WTC11 (cell line): Measurements from ENCODE around the gene RSL1D1. TPM values are rescaled to one million over a fixed set of nuclear protein-coding genes. Genes with fewer than 3 reads are reported as not detected.

Experiments used
- ATAC-seq: fragments of 200-7000 bp; cut with Tn5 transposase; 2 replicates; pipeline ENCODE4 v1.10.0; 2021; ENCODE audit warnings: mild to moderate bottlenecking, moderate library complexity
- CTCF ChIA-PET: fragments of 300-600 bp; sonication (Branson Sonifier 250); formaldehyde crosslinking; loops from one replicate; lab custom pipeline; 2021; ENCODE audit warnings: antibody characterized with exemption; lab: Charles Lee
- POLR2A ChIA-PET: fragments of 350-600 bp; sonication (Branson Sonifier 250); formaldehyde crosslinking; loops from one replicate; lab custom pipeline; 2021; ENCODE audit warnings: antibody characterized with exemption; lab: Charles Lee
- DNase-seq: peaks from one replicate; pipeline ENCODE4 v3.0.0; 2021; ENCODE audit warnings: low spot score
- H3K27ac Mint-ChIP-seq: 2 replicates; pipeline ENCODE4 v1.8.0; 2021; ENCODE audit warnings: mixed read lengths
- H3K27me3 Mint-ChIP-seq: 2 replicates; pipeline ENCODE4 v1.8.0; 2021; ENCODE audit warnings: low read depth, mild to moderate bottlenecking, moderate library complexity, mixed read lengths
- H3K36me3 Mint-ChIP-seq: 2 replicates; pipeline ENCODE4 v1.8.0; 2021; ENCODE audit warnings: mixed read lengths
- H3K4me1 Mint-ChIP-seq: 2 replicates; pipeline ENCODE4 v1.8.0; 2022; ENCODE audit warnings: mixed read lengths
- H3K4me3 Mint-ChIP-seq: 2 replicates; pipeline ENCODE4 v1.8.0; 2021; ENCODE audit warnings: mild to moderate bottlenecking, moderate library complexity, mixed read lengths
- H3K9me3 Mint-ChIP-seq: 2 replicates; pipeline ENCODE4 v1.8.0; 2021; ENCODE audit warnings: mixed read lengths
- AR ChIP-seq: fragments of 250-450 bp; sonication (Bioruptor Pico); IDR thresholded peaks from 2 replicates; pipeline ENCODE4 v1.9.0; 2021; ENCODE audit warnings: mild to moderate bottlenecking
- ATF3 ChIP-seq: sonication (generic); formaldehyde crosslinking; conservative IDR thresholded peaks from 2 replicates; pipeline ENCODE4 v1.8.1; 2022; ENCODE audit warnings: mild to moderate bottlenecking, missing genetic modification reagents
- CDX4 ChIP-seq: fragments of 250-450 bp; sonication (Bioruptor Pico); IDR thresholded peaks from 2 replicates; pipeline ENCODE4 v1.9.0; 2021; ENCODE audit warnings: moderate library complexity, mild to moderate bottlenecking, inconsistent platforms, borderline replicate concordance
- ELF4 ChIP-seq: sonication (generic); formaldehyde crosslinking; IDR thresholded peaks from 2 replicates; pipeline ENCODE4 v1.8.1; 2022; ENCODE audit warnings: low read depth, mild to moderate bottlenecking, moderate library complexity, missing genetic modification reagents
- ESRRA ChIP-seq: sonication (generic); formaldehyde crosslinking; IDR thresholded peaks from 2 replicates; pipeline ENCODE4 v1.8.1; 2022; ENCODE audit warnings: mild to moderate bottlenecking, missing genetic modification reagents, borderline replicate concordance
- HMGA2 ChIP-seq: fragments of 250-450 bp; sonication (Bioruptor Pico); IDR thresholded peaks from 2 replicates; pipeline ENCODE4 v1.4.0; 2021; ENCODE audit warnings: mild to moderate bottlenecking, moderate library complexity
- IRF2 ChIP-seq: sonication (generic); formaldehyde crosslinking; IDR thresholded peaks from 2 replicates; pipeline ENCODE4 v1.8.0; 2022; ENCODE audit warnings: low read depth, missing genetic modification reagents, borderline replicate concordance
- JAZF1 ChIP-seq: fragments of 250-450 bp; sonication (Bioruptor Pico); IDR thresholded peaks from 2 replicates; pipeline ENCODE4 v1.9.0; 2021; ENCODE audit warnings: moderate library complexity, mild to moderate bottlenecking, inconsistent platforms
- KAT7 ChIP-seq: sonication (generic); formaldehyde crosslinking; IDR thresholded peaks from 2 replicates; pipeline ENCODE4 v1.8.1; 2023; ENCODE audit warnings: missing genetic modification reagents, mild to moderate bottlenecking, borderline replicate concordance
- NR2C2 ChIP-seq: sonication (generic); formaldehyde crosslinking; IDR thresholded peaks from 2 replicates; pipeline ENCODE4 v1.8.0; 2022; ENCODE audit warnings: mild to moderate bottlenecking, missing genetic modification reagents
- ZNF121 ChIP-seq: sonication (generic); formaldehyde crosslinking; IDR thresholded peaks from 2 replicates; pipeline ENCODE4 v1.8.0; 2023; ENCODE audit warnings: missing genetic modification reagents
- ZNF138 ChIP-seq: sonication (generic); formaldehyde crosslinking; conservative IDR thresholded peaks from 2 replicates; pipeline ENCODE4 v1.8.1; 2022; ENCODE audit warnings: mild to moderate bottlenecking, moderate library complexity, missing genetic modification reagents
- ZNF219 ChIP-seq: sonication (generic); formaldehyde crosslinking; IDR thresholded peaks from 2 replicates; pipeline ENCODE4 v1.8.0; 2023; ENCODE audit warnings: missing genetic modification reagents, mild to moderate bottlenecking, borderline replicate concordance
- ZNF396 ChIP-seq: fragments of 250-450 bp; sonication (Bioruptor Pico); IDR thresholded peaks from 2 replicates; pipeline ENCODE4 v1.8.0; 2021; ENCODE audit warnings: mild to moderate bottlenecking, moderate library complexity, borderline replicate concordance
- ZNF416 ChIP-seq: fragments of 250-450 bp; sonication (Bioruptor Pico); IDR thresholded peaks from 2 replicates; pipeline ENCODE4 v1.9.0; 2021; ENCODE audit warnings: mild to moderate bottlenecking, inconsistent platforms
- total RNA-seq: library from RNA; stranded (reverse); gene quantifications from 3 replicates; pipeline ENCODE4 v1.2.3, GENCODE V29; 2021
- TF ChIP-seq, protein P1 (sequence below): fragments of 250-450 bp; sonication (Bioruptor Pico); IDR thresholded peaks from 2 replicates; pipeline ENCODE4 v1.9.0; 2021; ENCODE audit warnings: mild to moderate bottlenecking, borderline replicate concordance
- TF ChIP-seq, protein P2 (sequence below): sonication (generic); formaldehyde crosslinking; IDR thresholded peaks from 2 replicates; pipeline ENCODE4 v1.8.0; 2023; ENCODE audit warnings: missing genetic modification reagents

Gene RSL1D1
- total RNA-seq, 1 experiment from 2014 or later, result 227 TPM

DNA sequence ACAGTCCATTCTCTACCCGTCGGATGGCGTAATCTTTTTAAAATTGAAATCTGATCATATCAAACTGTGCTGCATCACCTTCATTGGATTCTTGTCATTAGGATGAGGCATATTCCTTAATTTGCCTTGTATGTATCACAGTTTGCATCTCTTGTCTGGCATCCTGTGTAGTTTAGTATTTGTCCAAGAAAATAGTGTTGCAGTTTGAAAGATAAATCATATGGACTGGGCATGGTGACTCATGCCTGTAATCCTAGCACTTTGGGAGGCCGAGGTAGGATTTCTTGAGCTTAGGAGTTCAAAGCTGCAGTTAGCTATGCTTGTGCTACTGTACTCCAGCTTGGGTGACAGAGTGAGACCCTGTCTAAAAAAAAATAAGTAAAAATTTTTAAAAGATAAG, 5.8 kb upstream of the RSL1D1 start:
- Mint-ChIP-seq H3K27me3 (no peaks in the 10 kb centered on the region), H3K36me3 (no peaks in the 10 kb centered on the region), H3K4me1 (peaks cover 1% of the 10 kb centered on the region), H3K9me3 (no peaks in the 10 kb centered on the region), H3K27ac (no peak overlapping the region), H3K4me3 (no peak overlapping the region)
- ATAC-seq (no peak), DNase-seq (no peak)
- CTCF ChIA-PET, result interaction anchor here (1.2 kb wide), 1 partner anchor 60 kb away, joined by 3 read pairs; no protein-coding TSS in a partner anchor
- TF ChIP-seq IRF2 (no peak), ATF3 (CRISPR knock-in tag) (no peak), ZNF219 (CRISPR knock-in tag) (no peak), NR2C2 (CRISPR knock-in tag) (no peak), ZNF138 (CRISPR knock-in tag) (no peak), AR (no peak), ZNF416 (no peak), ZNF396 (no peak), KAT7 (CRISPR knock-in tag) (no peak), ZNF121 (CRISPR knock-in tag) (no peak), JAZF1 (CRISPR knock-in tag) (no peak), ESRRA (CRISPR knock-in tag) (no peak), ELF4 (CRISPR knock-in tag) (no peak), CDX4 (CRISPR knock-in tag) (no peak), HMGA2 (CRISPR knock-in tag) (no peak)
- TF ChIP-seq, protein P1, sequence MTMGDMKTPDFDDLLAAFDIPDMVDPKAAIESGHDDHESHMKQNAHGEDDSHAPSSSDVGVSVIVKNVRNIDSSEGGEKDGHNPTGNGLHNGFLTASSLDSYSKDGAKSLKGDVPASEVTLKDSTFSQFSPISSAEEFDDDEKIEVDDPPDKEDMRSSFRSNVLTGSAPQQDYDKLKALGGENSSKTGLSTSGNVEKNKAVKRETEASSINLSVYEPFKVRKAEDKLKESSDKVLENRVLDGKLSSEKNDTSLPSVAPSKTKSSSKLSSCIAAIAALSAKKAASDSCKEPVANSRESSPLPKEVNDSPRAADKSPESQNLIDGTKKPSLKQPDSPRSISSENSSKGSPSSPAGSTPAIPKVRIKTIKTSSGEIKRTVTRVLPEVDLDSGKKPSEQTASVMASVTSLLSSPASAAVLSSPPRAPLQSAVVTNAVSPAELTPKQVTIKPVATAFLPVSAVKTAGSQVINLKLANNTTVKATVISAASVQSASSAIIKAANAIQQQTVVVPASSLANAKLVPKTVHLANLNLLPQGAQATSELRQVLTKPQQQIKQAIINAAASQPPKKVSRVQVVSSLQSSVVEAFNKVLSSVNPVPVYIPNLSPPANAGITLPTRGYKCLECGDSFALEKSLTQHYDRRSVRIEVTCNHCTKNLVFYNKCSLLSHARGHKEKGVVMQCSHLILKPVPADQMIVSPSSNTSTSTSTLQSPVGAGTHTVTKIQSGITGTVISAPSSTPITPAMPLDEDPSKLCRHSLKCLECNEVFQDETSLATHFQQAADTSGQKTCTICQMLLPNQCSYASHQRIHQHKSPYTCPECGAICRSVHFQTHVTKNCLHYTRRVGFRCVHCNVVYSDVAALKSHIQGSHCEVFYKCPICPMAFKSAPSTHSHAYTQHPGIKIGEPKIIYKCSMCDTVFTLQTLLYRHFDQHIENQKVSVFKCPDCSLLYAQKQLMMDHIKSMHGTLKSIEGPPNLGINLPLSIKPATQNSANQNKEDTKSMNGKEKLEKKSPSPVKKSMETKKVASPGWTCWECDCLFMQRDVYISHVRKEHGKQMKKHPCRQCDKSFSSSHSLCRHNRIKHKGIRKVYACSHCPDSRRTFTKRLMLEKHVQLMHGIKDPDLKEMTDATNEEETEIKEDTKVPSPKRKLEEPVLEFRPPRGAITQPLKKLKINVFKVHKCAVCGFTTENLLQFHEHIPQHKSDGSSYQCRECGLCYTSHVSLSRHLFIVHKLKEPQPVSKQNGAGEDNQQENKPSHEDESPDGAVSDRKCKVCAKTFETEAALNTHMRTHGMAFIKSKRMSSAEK, result no peak
- TF ChIP-seq, protein P2, sequence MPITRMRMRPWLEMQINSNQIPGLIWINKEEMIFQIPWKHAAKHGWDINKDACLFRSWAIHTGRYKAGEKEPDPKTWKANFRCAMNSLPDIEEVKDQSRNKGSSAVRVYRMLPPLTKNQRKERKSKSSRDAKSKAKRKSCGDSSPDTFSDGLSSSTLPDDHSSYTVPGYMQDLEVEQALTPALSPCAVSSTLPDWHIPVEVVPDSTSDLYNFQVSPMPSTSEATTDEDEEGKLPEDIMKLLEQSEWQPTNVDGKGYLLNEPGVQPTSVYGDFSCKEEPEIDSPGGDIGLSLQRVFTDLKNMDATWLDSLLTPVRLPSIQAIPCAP (CRISPR knock-in tag), result no peak
- POLR2A ChIA-PET, result no interaction called here
